ENCODE results near the gene DENND1A. TPM values are rescaled to one million over a fixed set of nuclear protein-coding genes. Genes with fewer than 3 reads are reported as not detected.

The DENND1A gene
- total RNA-seq, 1 donor from 2014 or later = 11.3 TPM

DNA sequence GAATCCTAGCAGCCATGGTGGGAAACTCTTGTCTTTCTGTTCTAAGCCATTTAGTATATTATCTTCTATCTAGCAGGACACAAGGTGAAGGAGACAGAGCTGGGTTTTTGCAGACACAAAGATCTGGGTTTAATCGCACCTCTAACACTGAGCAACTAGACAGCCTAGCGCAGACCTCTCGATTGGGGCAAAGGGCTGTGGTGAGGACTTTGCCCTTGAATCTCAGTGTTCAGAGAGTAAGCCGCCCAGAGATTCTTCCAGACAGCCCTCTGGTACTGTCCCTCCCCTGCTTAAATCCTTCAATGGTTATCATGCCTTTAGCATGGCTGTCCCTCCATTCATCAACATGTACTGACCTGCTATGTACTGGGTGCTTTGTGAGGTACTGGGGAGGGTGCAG is 445.8 kb downstream of the DENND1A start:
- DNase-seq = no peak

DNA sequence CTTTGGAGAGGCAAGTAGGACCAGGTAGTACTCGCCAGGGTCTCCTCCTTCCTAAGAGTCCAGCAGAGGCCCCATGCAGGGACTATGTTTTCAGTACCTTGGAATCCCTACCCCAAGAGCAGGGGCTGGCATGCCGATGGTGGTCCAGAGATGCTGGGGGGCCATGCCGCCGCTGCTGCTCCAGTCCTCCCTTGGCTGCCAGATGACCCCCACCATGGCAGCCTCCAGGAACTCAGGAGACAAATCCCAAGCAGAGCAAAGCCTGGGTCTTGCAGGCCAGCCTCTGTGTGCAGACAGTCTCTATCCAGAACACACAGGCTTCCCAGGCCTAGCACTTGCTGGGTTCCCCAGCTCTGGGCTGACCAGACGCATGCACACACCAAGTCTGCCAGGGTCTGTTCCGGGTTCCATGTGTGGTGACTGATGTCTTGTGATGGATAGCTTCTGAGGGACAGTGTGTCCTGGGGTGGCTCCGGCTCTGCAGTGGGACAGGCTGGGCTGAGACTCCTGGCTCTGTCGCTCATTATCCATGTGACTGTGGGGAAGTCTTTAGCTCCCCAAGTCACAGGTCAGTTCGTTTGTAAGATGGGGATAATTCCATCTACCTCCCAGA is 446.6 kb downstream of the DENND1A start:
- DNase-seq = no peak

DNA sequence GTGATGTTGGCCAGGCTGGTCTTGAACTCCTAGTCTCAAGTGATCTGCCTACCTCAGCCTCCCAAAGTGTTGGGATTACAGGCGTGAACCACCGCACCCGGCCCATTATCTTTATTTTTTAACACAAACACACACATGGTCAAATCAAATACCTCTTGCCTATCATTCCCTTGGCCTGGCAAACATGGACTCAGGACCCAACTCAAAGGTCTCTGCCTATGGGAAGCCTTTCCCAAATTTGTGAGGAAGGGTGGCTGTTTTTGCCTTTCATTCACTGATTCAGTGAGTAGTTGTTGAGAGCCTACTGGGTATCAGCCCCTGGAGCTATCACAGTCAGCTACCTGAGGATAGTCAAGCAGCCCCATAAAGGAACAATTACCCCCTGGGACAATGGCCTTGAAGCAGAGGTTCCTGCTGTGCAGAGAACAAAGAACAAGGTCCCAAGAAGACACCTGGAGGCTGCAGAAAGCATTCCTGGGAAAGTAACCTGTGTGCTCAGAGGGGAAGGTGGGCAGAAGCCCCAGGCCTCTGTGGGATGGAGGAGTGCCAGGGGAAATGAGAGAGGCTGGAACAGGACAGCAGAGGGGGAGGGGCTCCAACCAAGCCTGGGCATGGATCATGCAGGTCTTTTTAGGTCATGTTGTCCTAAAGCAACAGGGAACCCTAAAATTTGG is 447.5 kb downstream of the DENND1A start:
- DNase-seq = no peak

DNA sequence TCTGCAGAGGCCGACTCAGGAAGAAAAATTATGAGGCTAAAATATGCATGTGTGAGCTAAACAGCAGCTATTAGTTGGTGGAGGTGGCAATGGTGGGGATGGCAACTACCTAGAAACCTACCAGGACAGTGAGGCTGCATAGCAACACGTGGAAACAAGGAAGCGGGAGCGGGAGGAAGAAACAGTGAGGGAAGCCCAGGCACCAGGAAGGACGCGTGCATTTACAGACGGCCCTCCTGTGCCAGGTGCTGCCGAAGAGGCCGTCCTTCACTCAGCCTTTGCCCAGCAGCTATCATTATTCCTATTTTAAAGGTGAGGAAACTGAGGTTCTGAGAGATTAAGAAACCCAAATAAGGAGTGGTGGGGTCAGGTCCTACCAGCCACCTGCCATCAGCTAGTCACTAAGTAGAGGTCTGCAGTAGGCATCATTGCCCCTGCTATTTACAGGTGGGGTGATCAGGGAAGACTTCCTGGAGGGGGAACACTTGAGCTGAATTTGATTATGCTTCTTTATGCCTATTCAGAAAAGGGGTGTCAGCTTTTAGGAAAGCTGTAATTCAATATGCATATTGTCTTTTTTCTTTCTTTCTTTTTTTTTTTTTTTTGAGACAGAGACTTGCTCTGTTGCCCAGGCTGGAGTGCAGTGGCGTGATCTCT is 448.6 kb downstream of the DENND1A start:
- no peak for DNase-seq

DNA sequence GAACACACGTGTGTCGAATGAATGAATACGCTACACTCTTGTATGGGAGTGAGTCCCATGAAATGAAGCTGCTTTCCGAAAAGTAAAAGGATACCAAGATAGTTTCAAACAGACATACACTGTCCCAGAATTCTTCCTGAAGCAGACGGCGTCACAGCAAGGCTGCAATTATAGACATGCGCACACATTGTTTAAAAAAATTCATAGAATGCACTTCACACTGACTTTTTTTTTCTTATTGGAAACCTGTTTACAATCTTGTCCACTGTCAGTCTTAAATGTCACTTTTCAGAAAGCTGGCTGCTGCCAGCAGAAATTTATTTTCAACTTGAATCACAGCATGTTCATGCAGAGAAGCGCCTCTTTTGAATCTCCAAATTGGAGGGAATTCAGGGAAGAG is 449.1 kb downstream of the DENND1A start:
- no peak for DNase-seq

DNA sequence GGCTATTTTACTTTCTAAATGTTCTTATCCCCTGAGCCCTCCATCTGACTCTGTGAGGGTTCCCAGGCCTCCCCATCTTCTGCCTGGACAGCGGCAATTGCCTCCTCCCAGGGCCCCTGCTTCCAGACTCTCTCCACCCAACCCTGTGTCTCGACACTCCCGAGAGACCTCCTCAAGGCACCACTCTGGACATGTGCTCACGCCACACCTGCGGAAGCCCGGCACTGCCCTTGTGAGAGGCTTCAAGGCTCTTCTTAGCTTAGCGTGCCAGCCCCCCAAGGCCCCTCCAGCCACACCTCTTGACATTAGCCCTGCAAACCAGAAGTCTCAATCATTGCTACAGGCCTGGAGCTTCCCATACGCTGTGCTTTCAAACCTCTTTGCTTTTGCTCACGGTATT is 449.8 kb downstream of the DENND1A start:
- no peak for DNase-seq

DNA sequence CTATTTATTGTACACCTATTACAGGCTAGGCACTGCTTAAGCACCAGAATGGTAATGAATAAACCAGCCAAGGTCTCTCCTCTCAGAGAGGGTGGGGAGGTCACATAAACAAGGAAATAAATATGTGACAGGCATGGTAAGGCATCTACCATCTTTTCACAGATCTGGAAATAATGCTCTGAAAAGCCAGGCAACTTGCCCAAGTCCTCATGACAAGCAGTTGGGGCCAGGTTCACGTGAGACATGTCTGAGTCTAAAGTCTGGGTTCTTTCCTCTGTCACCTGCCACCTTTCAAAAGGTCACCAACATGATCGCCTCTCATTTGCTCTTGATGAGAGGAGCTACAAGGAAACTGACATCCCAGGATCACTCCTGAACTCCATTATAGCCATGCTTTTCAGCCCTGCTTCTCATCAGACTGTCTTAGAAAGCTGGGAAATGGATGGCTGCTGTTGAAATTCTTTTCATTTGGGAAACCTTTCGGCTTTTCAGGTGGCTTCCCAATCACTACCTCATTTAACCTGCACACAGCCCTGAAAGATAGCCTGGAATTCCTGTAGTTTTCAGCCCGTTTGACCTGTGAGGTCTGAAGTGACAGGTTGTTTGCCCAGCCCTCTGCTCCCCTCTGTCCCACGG is 450.8 kb downstream of the DENND1A start:
- no peak for DNase-seq

DNA sequence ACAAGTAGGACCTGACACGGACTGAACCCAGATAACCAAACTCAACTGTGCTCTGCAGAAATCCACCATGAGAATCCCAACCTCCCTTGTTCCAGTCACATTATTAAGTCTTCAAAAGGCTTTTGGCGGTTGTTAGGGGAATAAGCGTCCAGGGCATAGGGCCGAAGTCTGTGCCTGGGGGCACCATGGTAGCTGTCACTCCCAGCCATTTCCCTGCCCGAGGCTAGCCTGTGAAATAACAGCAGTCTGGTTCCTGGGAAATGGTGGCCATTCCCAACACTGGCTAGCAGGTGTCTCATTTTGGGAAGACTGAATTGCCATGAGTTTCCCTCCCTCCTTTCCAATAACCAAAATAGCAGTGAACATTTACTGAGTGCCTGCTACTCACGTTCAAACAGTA is 451.8 kb downstream of the DENND1A start:
- no peak for DNase-seq

DNA sequence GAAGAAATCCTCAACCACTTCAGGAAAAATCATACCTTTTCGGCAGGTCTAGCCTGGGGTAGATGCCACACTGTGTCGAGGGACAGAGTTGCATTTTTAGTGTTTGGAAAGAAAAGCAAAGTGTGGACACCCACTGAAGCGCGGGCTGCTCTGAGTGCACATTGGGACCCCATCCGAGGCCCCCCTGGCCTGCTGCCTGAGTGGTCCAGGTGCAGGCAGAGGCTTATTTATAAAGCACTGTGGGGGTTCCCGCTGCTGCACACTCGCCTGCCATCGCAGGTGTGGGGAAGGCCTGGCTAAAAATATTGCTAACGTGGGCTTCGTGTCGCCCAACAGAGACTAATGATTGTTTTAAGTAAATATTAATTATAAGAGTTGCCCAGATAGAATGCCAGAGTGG is 454.5 kb downstream of the DENND1A start:
- no peak for DNase-seq

DNA sequence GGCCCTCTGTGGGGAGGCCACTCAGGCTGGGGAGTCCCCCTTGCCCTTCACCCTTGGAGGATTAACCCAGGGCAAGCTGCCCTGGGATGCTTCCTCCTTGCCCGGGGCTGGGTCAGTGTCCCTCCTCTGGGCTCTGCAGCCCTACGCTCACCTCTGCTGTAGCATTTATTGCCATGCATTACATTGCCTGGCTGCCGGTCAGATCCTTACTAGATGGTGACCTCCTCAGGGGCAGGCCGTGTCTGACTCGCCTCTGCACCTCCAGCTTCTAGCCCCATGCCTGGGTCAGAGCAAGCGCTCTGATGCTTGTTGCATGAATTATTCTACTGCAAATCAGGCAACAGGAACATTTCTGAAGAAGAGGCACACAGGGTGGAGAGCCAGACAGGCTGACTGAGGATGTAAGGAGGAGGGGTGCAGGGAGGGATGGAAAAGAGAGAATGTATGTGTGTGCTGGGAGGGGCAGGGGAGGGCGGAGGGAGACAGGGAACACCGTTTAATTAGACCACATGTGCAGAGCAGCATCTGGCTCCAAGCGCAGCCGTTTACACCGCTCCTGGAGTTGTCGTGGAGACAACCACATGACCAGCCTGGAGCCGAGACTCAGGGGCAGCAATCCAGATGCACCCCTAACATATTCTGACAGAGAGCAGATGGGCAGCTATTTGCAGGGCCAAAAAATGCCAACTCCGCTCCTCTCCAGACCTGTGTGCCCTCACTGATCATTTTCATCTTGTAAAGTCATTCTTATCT is 456.9 kb downstream of the DENND1A start:
- DNase-seq = peak; percentile 56

DNA sequence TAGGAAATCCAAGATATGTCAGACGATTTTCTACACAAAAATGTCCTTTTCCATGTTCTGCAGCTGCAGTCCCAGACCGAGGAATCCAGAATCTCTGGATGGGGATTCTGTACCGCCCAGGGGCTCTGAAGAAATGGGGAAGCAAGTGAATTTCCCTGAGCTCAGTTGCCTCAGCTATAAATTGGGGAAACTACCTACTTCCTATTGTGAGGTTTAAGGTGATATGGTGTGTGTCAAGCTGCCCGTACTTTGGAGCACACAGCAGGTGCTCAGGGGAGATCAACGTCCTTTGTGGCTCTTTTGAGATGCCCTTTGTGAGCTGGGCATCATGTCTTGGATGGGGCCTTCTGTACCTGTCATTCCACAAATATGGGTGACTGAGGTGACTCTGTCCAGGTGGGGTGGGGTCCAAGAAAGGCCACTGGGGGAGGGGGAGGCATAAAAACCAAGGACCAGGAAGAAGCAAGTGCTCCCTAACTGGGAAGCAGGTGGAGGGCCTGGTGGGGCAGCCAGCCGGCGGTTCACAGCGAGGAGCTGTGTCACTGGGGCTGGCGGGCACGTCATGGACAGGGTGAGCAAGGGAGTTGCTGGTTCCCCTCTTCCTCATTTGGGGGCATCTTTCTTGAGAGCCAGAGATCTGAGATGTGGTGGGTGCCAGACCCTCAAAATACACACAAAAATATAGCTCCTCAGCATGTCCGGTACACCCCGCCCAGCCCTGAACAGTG is 457.9 kb downstream of the DENND1A start:
- DNase-seq = no peak

DNA sequence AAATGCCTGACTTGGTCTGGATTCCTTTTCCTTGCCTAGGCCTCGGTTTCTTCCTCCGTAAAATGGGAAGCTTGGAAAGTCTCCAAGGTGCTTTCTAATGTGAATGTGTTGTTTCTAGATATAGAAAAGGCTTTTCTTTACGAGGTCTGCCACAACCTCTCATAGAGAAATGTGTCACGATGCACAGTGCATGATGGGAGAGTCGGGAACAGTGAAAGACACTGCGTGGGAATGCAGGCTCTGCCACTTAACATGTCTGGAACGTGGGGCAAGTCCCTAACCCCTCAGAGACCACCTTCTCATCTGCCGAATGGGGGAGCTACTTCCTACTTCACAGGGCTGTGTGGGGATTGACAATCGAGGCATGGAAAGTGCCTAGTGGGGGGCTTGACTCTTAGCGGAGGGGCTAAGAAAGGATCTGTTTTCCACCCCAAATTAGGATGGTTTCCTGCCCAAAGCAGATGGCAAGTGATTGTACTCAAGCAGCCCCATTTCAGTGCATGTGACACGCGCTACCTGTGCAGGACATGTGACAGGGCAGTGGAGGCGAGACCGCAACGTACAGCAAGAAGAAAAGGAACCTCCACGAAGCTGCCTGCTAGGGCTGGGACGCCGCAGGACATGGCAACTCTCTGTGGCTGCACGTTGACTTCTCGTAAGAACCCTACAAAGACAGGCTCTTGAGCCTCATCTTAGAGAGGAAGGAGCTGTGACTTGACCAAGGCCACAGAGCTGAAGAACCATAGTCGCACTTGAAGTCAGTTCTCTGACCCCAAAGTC is 458.7 kb downstream of the DENND1A start:
- DNase-seq = no peak

DNA sequence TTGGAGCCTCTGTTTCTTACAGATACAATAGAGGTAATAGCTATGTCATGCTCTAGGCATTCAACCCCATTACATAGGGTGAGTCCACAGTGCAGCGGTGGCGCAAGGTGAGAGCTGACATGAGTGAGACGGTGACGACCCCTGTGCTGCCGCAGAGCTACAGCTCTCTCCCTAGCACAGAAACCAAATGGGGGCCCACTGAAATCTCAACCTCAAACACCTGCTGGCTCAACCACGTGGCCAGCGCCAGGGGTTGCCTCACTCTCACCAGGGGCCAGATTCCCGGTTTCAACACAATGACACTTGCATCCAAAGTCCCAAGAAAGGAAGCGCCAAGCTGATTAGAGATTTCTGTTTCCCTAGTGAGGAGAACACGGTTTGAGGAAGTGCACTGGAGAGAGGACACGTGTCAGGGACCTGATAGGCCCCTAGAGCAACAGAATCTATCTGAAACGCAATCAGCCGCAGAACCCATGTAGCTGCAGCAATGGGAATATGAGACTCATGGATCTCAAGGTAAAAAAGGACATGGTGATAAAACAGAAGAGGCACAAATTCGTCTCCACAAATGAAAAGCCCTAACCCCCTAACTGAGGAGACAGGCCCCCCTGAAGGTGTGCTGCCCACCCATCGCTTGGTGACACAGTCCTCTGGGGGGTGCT is 459.7 kb downstream of the DENND1A start:
- DNase-seq = no peak

DNA sequence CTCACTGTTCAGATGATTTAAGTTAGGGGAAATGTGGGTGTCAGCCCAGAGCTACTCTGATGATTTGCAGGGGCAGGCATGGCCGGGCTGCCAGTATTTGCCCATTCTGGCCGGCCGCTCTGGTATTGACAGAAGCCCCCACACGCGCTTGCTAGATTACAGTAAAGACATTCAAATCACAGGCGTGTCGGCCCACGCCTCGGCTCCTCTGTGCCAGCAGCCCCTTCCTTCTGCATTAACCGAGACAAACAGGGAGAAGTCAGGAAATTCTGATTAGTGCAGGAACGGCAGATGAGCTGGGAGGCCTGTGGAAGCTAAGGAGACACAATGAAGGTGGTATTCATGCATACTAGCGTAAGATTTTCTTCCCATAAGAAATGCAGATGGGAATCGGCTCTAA is 460.6 kb downstream of the DENND1A start:
- DNase-seq = no peak

DNA sequence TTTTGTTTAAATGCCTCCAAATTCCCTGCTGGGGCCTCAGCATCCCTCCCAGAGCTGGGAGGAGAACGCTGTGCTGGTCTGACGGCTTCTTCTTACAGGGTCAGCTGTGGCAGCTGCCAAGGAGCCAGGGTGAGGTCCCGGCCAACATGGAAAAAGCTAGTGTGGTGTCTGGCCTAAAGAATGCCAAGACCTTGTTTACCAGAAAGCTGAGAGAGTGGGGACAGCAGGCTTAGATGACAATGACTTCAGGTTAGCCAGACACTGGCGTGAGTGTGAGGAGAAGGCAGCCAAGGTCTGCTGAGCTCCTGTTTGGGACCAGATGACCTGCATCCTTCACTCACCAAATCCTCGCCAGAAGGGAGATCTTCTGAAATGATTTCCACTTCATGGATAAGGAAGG is 461.4 kb downstream of the DENND1A start:
- no peak for DNase-seq

DNA sequence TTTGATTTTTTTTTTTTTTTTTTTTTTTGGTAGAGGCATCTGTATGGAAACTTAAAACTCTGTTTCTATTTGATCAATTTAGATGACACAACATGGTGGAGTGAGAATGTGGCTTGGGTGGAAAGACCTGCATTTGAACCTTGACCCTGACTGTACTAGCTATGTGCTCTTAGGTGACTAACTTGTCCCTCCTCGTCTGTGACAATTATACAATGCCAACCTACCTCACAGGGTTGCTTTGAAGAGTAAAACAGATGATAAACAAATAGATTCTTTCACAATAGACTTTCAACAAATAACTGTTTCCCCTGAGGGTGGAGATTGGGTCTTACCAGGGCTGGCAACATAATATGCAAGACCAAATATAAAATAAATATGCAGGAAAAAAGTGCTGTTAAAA is 464.6 kb downstream of the DENND1A start:
- no peak for DNase-seq

DNA sequence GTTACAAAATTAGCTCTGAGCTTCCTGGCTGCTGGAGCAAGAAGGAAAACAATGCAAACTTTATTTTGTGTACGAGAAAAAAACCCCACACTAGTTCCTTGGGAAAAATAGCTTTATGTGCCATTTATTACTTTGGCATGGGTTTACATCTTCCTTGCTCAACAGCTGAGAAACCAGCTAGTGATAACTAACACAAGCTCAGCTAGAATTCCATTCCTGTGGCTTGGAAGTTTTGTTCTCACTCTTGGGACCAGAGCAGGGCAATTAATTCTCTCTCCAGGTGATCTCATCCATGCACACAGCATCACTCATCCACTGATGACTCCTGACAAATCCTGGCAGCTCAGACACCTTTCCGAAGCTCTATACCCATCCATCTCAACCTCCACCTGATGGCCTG is 469.8 kb downstream of the DENND1A start:
- DNase-seq = no peak

DNA sequence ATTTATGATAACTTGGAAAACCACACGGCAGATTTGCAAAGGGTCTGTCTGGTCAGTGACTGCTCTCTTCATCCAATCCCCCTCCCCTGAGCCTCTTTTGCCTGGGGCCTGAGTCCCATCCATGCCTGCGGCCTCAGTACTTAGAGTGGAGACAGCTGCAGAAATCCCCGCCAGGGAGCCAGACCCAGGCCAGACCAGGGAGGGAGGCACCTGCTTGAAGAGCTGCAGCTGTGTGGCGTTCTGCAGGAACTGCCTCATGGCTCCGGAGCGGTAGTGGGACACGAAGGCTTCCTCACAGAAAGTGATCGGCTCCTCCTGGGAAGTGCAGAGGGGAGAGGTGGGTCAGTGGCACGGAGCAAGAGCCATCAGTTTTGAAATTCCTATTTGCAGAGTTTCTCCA is 472.3 kb downstream of the DENND1A start:
- no peak for DNase-seq

DNA sequence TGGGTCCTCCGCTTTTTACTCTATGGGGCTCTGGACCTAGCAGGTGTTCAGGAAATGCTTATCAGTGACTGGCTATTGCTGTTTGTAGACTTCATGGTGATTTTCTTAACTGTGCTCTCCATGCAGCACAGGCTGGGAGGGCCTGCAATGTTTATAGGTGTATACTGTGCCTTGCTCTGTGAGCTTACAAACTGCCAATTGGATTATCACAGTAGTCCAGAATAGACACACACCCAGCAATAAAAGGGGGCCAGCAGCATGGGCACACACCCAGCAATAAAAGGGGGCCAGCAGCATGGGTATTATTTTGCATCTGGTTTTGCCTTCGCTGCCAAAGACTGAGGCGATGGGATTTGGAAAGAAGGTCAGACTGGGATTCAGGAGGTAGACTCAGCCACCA is 473.9 kb downstream of the DENND1A start:
- DNase-seq = no peak

DNA sequence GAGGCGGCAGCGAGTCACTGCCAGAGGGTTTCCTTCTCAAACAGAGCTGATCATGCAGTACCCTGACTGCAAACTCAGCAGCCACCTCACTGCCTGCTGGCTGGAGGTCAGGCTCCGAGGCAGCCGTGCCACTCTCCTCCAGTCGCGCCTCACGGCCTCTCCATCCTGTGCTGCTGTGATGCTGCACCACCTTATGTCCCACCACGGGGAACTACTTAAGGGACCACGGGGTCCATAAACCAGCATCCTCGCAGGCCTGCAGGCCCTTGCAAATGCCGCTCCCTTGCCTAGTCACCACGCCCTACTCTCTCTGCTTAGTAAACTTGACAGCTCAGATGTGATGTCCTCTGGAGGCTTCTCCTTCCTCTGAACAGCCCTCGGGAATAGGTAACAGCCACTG is 474.7 kb downstream of the DENND1A start:
- no peak for DNase-seq

DNA sequence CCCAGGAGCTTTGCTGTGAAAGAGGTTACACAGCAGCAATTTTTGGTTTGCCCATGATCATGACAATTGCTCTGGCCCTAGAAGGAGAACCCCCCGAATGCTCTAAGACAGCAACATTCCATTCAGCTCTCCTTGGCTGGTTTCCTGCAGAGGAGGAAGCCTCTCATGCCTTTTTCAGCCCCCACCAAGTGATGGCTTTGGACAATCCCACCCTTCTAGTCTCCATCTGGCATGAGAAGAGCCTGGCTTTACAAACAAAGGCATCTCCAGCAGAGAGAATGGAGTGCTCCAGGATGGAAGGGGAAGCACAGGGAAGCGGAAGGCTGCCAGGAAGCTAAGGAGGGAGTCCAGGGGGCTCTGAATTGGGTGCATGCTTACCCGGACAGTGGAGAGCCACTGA is 475.6 kb downstream of the DENND1A start:
- peak; percentile 13 for DNase-seq

All from skin of body (tissue), 2 donors.